Rectal smooth muscle tissue (tissue), 1 donor: ENCODE data around the gene NPC1L1.
"Not testable (repeated sequence)": the region's sequence is repeated elsewhere in the genome, so short reads cannot be mapped to it uniquely, and the experiment has no call there.

ENCODE experiments used
- H3K27ac ChIP-seq: one replicate; pipeline ENCODE4 v1.7.0; 2013; ENCODE audit warnings: low read depth, low read length, inconsistent platforms
- H3K27me3 ChIP-seq: one replicate; pipeline ENCODE4 v1.7.0; 2013; ENCODE audit warnings: low read length; ENCODE audit not compliant: control insufficient read depth, insufficient read depth
- H3K36me3 ChIP-seq: one replicate; pipeline ENCODE4 v1.7.0; 2013; ENCODE audit warnings: low read length; ENCODE audit not compliant: control insufficient read depth, insufficient read depth
- H3K4me1 ChIP-seq: one replicate; pipeline ENCODE4 v1.7.0; 2013; ENCODE audit warnings: low read length; ENCODE audit not compliant: control insufficient read depth, insufficient read depth
- H3K4me3 ChIP-seq: one replicate; pipeline ENCODE4 v1.7.0; 2013; ENCODE audit warnings: low read length
- H3K9ac ChIP-seq: one replicate; pipeline ENCODE4 v1.7.0; 2013; ENCODE audit warnings: low read length

NPC1L1 gene

GRCh38 chr7:44521347-44522095, 19.6 kb downstream of the NPC1L1 start:
- Histone ChIP-seq H3K4me3 (no peak overlapping the region), H3K36me3 (no peaks in the 10 kb centered on the region), H3K27me3 (no peaks in the 10 kb centered on the region), H3K27ac (no peak overlapping the region), H3K4me1 (no peaks in the 10 kb centered on the region), H3K9ac (no peak overlapping the region)

- H3K27ac ChIP-seq: no peak overlapping the region
- H3K36me3 ChIP-seq: no peaks in the 10 kb centered on the region
- H3K4me3 ChIP-seq: no peak overlapping the region
Measured at GRCh38 chr7:44520574-44520973, 20.6 kb downstream of the NPC1L1 start.

DNA sequence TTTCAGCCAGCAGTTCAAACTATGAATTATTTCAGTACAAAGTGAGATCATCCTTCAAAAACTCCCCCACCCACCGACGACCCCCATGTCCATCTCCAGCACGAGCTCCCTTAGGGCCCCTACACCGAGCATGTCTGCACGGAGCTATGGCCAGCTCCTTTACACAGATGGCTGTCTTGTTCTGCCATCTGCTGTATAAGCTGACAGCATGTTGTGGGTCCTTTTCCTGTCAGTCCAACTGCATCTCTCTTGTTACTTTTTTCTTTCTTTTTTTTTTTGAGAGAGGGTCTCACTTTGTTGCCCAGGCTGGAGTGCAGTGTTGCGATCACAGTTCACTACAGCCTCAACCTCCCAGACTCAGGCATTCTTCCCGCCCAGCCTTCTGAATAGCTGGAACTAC, 21.6 kb downstream of the NPC1L1 start:
- Histone ChIP-seq H3K4me3 (no peak overlapping the region), H3K4me1 (no peaks in the 10 kb centered on the region), H3K36me3 (no peaks in the 10 kb centered on the region), H3K27ac (no peak overlapping the region), H3K27me3 (no peaks in the 10 kb centered on the region), H3K9ac (no peak overlapping the region)

More at GRCh38 chr7:44520574-44520973, 20.6 kb downstream of the NPC1L1 start:
- H3K4me1 ChIP-seq: no peaks in the 10 kb centered on the region
- no peak overlapping the region for H3K9ac ChIP-seq
- no peaks in the 10 kb centered on the region for H3K27me3 ChIP-seq

DNA sequence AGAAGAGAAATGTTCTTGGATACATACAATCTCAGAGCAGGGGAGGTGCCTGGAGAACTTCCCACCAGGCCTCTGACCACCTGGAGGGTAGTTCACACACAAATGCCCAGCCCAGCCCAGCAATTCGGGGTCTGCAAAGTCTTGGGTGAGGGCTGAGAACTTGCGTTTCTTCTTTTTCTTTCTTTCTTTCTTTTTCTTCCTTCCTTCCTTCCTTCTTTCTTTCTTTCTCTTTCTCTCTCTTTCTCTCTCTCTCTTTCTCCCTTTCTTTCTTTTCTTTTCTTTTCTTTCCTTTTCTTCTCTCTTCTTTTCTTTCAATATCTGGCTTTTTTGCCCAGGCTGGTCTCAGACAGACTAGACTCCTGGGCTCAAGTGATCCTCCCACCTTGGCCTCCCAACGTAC, 22.4 kb downstream of the NPC1L1 start:
- Histone ChIP-seq H3K9ac (no peak overlapping the region), H3K36me3 (no peaks in the 10 kb centered on the region), H3K4me3 (no peak overlapping the region), H3K27me3 (no peaks in the 10 kb centered on the region), H3K27ac (no peak overlapping the region), H3K4me1 (no peaks in the 10 kb centered on the region)

DNA sequence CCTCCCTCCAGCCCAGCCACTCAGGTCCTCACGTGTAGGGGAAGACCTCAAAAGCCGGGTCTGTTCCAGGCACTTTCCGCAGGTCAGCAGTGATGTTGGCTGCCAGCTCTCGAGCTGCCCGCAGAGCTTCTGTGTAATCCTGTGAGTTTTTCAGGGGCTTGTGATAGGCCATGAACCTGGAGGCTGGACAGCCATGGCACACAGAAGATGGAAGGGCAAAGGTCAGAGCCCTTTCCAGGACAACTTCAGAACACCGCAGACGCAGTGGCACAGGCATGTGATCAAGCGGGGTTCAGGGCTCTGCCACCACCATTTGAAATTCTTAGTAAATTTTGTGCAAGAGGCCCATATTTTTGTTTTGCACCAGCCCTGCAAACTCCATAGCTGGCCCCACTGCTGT, 24.0 kb downstream of the NPC1L1 start:
- H3K4me3 ChIP-seq: no peak overlapping the region

DNA sequence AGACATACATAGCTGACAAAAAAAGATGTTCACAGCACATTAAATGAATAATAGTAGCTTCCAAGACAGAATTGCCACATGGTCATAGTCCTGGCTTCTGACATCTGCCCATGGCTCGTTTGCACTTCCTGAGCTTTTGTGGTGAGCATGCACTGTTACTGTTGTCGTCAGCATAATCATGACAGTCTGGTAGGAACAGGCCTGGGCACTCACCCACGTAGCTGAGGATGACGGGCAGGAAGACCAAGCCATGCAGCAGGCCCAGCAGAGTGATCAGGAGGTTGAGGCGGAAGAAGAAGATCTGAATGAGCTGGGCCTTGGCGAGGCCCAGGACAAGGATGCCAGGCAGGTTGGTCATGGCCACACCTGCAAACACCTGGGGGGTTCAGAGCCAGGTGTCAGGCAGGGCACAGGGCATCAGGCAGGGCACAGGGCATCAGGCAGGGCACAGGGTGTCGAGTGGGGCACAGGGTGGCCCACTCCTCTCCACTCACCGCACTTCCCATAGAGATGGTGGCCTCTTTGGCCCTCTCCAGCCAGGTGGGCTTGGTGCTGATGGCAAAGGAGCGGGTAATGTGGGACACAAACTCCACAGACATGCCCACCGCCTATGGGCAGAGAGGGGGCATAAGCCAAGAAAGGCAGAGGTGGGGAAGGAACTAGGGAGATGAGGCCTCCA, 25.4 kb downstream of the NPC1L1 start:
- H3K36me3 ChIP-seq: no peaks in the 10 kb centered on the region
- no peak overlapping the region for H3K4me3 ChIP-seq
- no peak overlapping the region for H3K27ac ChIP-seq
- H3K27me3 ChIP-seq: no peaks in the 10 kb centered on the region
- no peak overlapping the region for H3K9ac ChIP-seq
- H3K4me1 ChIP-seq: no peaks in the 10 kb centered on the region

More for the DNA sequence above, 24.0 kb downstream of the NPC1L1 start:
- Histone ChIP-seq H3K27ac (no peak overlapping the region), H3K9ac (no peak overlapping the region), H3K27me3 (no peaks in the 10 kb centered on the region), H3K36me3 (no peaks in the 10 kb centered on the region), H3K4me1 (no peaks in the 10 kb centered on the region)

- H3K4me3 ChIP-seq: no peak overlapping the region
- H3K27me3 ChIP-seq: no peaks in the 10 kb centered on the region
- H3K4me1 ChIP-seq: no peaks in the 10 kb centered on the region
- H3K9ac ChIP-seq: no peak overlapping the region
- no peaks in the 10 kb centered on the region for H3K36me3 ChIP-seq
- no peak overlapping the region for H3K27ac ChIP-seq
Measured at GRCh38 chr7:44512736-44513135, 28.4 kb downstream of the NPC1L1 start.

DNA sequence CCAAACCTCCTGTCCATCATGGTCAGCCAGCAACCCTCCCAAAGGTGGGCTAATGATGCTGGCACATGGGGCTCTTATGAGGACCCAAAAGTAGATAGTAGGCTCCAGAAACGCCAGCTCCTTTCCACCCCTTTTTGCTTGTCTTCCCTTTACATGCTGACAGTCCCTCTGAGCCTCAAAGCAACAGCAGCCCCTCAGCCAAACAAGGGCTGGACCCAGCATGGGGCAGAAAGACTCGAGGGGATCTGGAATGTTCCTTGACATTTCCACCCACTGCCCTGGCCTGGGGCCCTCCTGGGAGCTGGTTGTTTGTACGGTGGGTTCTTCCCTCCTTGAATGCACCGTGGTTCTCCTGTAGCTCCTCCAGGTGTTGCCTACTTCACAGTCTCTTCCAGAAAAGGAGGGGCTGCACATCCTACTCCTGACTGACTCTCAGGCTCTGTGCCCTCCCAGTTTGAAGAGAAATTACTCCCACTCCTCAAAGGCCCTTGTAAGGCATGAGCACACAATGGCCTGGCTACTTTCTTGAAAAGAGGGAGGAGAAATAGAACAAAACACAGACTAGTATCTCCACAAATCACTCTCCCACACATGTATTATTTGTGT, 29.2 kb downstream of the NPC1L1 start:
- Histone ChIP-seq H3K27ac (no peak overlapping the region), H3K27me3 (no peaks in the 10 kb centered on the region), H3K4me1 (no peaks in the 10 kb centered on the region), H3K4me3 (no peak overlapping the region), H3K9ac (no peak overlapping the region), H3K36me3 (no peaks in the 10 kb centered on the region)

DNA sequence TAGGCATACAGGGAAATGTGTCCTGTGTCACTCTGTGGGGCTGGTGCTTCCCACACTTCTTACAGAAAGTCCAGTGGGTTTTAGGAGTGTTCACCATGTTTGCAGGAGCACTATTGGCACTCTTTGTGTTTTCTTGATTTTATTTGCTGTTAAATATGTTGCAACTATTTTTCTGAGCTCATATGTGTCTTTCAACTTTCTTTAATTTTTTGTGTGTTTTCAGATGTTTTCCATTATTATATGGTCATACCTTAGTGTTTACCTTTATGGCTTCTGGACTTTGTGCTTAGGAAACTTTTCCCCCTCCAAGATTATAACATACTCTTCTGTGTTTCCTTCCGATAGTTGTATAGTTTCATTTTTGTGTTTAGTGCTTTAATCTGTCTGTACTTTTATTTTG, 29.9 kb downstream of the NPC1L1 start:
- Histone ChIP-seq H3K9ac (no peak overlapping the region), H3K4me1 (no peaks in the 10 kb centered on the region), H3K36me3 (no peaks in the 10 kb centered on the region), H3K27me3 (no peaks in the 10 kb centered on the region), H3K4me3 (no peak overlapping the region), H3K27ac (no peak overlapping the region)

- Histone ChIP-seq H3K36me3 (no peaks in the 10 kb centered on the region), H3K4me3 (no peak overlapping the region), H3K4me1 (no peaks in the 10 kb centered on the region), H3K27me3 (no peaks in the 10 kb centered on the region), H3K9ac (no peak overlapping the region), H3K27ac (no peak overlapping the region)
Measured at GRCh38 chr7:44508328-44509030, 32.7 kb downstream of the NPC1L1 start.

DNA sequence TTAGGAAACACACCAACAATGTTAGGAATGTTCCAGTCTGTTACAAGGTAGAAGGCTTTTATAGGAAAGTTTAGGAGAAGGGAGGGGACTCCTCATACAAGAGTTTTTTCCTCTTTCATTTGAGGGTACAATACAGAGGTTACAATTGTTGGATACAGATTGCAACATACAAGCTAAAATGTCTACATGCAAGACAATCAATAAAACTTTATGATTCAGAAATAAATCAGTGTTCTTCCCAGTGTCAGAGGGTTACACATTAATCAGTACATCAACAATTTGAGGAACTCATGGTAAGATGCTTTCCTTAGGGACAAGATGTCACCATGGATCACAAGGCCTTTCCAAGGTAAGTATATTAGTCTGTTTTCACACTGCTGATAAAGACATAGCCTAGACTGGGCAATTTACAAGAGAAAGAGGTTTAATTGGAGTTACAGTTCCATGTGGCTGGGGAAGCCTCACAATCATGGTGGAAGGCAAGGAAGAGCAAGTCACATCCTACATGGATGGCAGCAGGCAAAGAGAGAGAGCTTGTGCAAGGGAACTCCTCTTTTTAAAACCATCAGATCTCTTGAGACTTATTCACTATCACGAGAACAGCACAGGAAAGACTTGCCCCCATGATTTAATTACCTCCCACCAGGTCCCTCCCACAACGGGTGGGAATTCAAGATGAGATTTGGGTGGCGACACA, 34.4 kb downstream of the NPC1L1 start:
- H3K27me3 ChIP-seq, H3K4me1 ChIP-seq, H3K36me3 ChIP-seq, H3K27ac ChIP-seq, H3K4me3 ChIP-seq, H3K9ac ChIP-seq: not testable (repeated sequence)

GRCh38 chr7:44505595-44505994, 35.5 kb downstream of the NPC1L1 start:
- no peaks in the 10 kb centered on the region for H3K4me1 ChIP-seq
- H3K27me3 ChIP-seq: no peaks in the 10 kb centered on the region
- no peak overlapping the region for H3K27ac ChIP-seq
- no peak overlapping the region for H3K9ac ChIP-seq
- no peaks in the 10 kb centered on the region for H3K36me3 ChIP-seq
- H3K4me3 ChIP-seq: no peak overlapping the region
